ENCODE data around the gene GDI1. TPM values are rescaled to one million over a fixed set of nuclear protein-coding genes. Genes with fewer than 3 reads are reported as not detected.

Gene GDI1
- total and polyA plus RNA-seq, 2 of the 4 experiments (the other 2 are of a cell fraction), result 113 to 291 TPM

GRCh38 chrX:154470914-154471568 is 34.1 kb downstream of the GDI1 start:
- peaks cover 2% of the 10 kb centered on the region; the same call in 1 of the 2 replicates for H3K9me3 ChIP-seq (ENCODE audit: control insufficient read depth, insufficient read depth, low read length)
- no peaks in the 10 kb centered on the region; the same call in 1 of the 2 replicates for H4K20me1 ChIP-seq (ENCODE audit: insufficient read depth, low read length)
- 60% methylated on average over 2 of the region's 23 CpGs; no CpG with 5 or more reads in 1 of the 2 experiments for WGBS, 2 experiments (ENCODE audit: extremely low coverage in 2 of 2, insufficient read length in 1 of 2)

More at GRCh38 chrX:154470914-154471568, 34.1 kb downstream of the GDI1 start:
- Histone ChIP-seq H4K8ac (ENCODE audit: low read depth in 2 of 2, low read length in 2 of 2) (no peak overlapping the region), H3K18ac (ENCODE audit: low read depth, low read length) (no peak overlapping the region), H3K27ac (ENCODE audit: insufficient read depth, low read length) (no peak overlapping the region), H2BK15ac (ENCODE audit: low read depth, low read length) (no peak overlapping the region), H3K9me1 (ENCODE audit: insufficient read depth, low read length) (no peaks in the 10 kb centered on the region), H3K27me3 (ENCODE audit: control insufficient read depth, insufficient read depth, low read length) (no peaks in the 10 kb centered on the region), H3K79me1 (ENCODE audit: low read depth in 1 of 2, low read length in 2 of 2) (no peaks in the 10 kb centered on the region), H2AK9ac (replicated peaks; ENCODE audit: low read depth, low read length, poor library complexity) (no peak overlapping the region), H3K4ac (ENCODE audit: low read depth, low read length) (no peak overlapping the region), H3K4me3 (ENCODE audit: insufficient read depth, low read depth, low read length) (no peak overlapping the region), H3K23ac (ENCODE audit: low read depth, low read length) (no peak overlapping the region), H4K91ac (ENCODE audit: insufficient read depth, low read depth, low read length) (no peak overlapping the region), H3K4me1 (ENCODE audit: control insufficient read depth, insufficient read depth, low read length) (no peaks in the 10 kb centered on the region), H2BK5ac (ENCODE audit: low read depth, low read length, poor library complexity, severe bottlenecking) (no peak overlapping the region), H2BK20ac (ENCODE audit: low read depth, low read length) (no peak overlapping the region), H3K56ac (ENCODE audit: extremely low read depth, insufficient read depth, low read length) (no peak overlapping the region), H2AK5ac (ENCODE audit: low read depth, low read length) (no peak overlapping the region), H3K4me2 (ENCODE audit: low read depth, low read length) (no peak overlapping the region), H3K36me3 (ENCODE audit: control insufficient read depth, insufficient read depth, low read length) (peaks cover 62% of the 10 kb centered on the region), H2AFZ (replicated peaks; ENCODE audit: low read length, poor library complexity) (no peak overlapping the region), H4K5ac (ENCODE audit: low read depth, low read length) (no peak overlapping the region), H2BK120ac (ENCODE audit: low read depth, low read length) (no peak overlapping the region), H3K14ac (replicated peaks; ENCODE audit: low read depth, low read length) (no peak overlapping the region), H3K9ac (ENCODE audit: low read depth, low read length) (no peak overlapping the region)
- no peak for ATAC-seq (ENCODE audit: low read depth)
- intact Hi-C loops (cut with micrococcal nuclease), result no loop called here
- CTCF ChIA-PET, result no interaction called here
- no peak for DNase-seq
- dilution Hi-C loops (cut with HindIII; ENCODE audit: low sequenced_read_pairs, unreplicated experiment), result no loop called here
- TF ChIP-seq RCOR1 (IDR thresholded peaks at IDR 0.05; ENCODE audit: insufficient replicate concordance, low read length) (no peak), CEBPB (IDR thresholded peaks at IDR 0.05; ENCODE audit: low read depth, low read length) (no peak), POLR2A (IDR thresholded peaks at IDR 0.05; ENCODE audit: low read depth, low read length) (no peak)
- TF ChIP-seq, protein P1, sequence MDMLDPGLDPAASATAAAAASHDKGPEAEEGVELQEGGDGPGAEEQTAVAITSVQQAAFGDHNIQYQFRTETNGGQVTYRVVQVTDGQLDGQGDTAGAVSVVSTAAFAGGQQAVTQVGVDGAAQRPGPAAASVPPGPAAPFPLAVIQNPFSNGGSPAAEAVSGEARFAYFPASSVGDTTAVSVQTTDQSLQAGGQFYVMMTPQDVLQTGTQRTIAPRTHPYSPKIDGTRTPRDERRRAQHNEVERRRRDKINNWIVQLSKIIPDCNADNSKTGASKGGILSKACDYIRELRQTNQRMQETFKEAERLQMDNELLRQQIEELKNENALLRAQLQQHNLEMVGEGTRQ (IDR thresholded peaks at IDR 0.05; ENCODE audit: low read depth, low read length), result no peak
- TF ChIP-seq, protein P2, sequence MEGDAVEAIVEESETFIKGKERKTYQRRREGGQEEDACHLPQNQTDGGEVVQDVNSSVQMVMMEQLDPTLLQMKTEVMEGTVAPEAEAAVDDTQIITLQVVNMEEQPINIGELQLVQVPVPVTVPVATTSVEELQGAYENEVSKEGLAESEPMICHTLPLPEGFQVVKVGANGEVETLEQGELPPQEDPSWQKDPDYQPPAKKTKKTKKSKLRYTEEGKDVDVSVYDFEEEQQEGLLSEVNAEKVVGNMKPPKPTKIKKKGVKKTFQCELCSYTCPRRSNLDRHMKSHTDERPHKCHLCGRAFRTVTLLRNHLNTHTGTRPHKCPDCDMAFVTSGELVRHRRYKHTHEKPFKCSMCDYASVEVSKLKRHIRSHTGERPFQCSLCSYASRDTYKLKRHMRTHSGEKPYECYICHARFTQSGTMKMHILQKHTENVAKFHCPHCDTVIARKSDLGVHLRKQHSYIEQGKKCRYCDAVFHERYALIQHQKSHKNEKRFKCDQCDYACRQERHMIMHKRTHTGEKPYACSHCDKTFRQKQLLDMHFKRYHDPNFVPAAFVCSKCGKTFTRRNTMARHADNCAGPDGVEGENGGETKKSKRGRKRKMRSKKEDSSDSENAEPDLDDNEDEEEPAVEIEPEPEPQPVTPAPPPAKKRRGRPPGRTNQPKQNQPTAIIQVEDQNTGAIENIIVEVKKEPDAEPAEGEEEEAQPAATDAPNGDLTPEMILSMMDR (conservative IDR thresholded peaks at IDR 0.05; ENCODE audit: low read depth, low read length), result no peak
- POLR2A ChIA-PET (ENCODE audit: unreplicated experiment), result no interaction called here
- BruUV-seq (replicated peaks), result no TSS peak
- in situ Hi-C loops (cut with MboI; ENCODE audit: low sequenced_read_pairs), result no loop called here
